H1 (cell line): ENCODE measurements around the gene SOX4. TPM values are rescaled to one million over a fixed set of nuclear protein-coding genes. Genes with fewer than 3 reads are reported as not detected.

ENCODE experiments used
- KDM5A ChIP-seq: fragments of 200-600 bp; IDR thresholded peaks from 2 replicates; pipeline ENCODE4 v1.7.1; 2012; ENCODE audit warnings: mild to moderate bottlenecking, low read length, inconsistent platforms, mixed read lengths
- SP4 ChIP-seq: IDR thresholded peaks from 2 replicates; pipeline ENCODE4 v1.6.1; 2012; ENCODE audit warnings: low read length, inconsistent platforms
- TCF12 ChIP-seq: IDR thresholded peaks from 2 replicates; pipeline ENCODE4 v1.6.1; 2011; ENCODE audit warnings: low read depth, mild to moderate bottlenecking, low read length
- TEAD4 ChIP-seq: IDR thresholded peaks from 2 replicates; pipeline ENCODE4 v1.6.1; 2012; ENCODE audit warnings: low read depth, low read length, inconsistent platforms, mixed read lengths
- polyA plus RNA-seq, 7 experiments: library from polyadenylated mRNA; depleted of rRNA in 3 of 7; stranded (reverse) in 5 of 7; unstranded in 2 of 7; fragments of >200 nt in 5 of 7; fragments of 200-250 nt in 2 of 7; gene quantifications; 1 replicate in 5 of 7; 2 replicates in 1 of 7; 4 replicates in 1 of 7; pipeline versions ENCODE4 v1.2.1 to v1.2.3, GENCODE V29; 2011 to 2013; ENCODE audit warnings: missing spikeins in 2 of 7, mixed read lengths in 2 of 7
- total RNA-seq: library from RNA; stranded (reverse); fragmentation: NEBNext Ultra II Directional; extraction: Animal tissue kit (Norgen Biotek cat#: 25700); gene quantifications from 2 replicates; pipeline ENCODE4 v1.2.1, GENCODE V29; 2021

SOX4 gene
- total and polyA plus RNA-seq, 2 of the 8 experiments (the other 6 are each of a cell fraction or from before 2014, with no cell fraction given): 14.1 to 169 TPM

- no peak for TF ChIP-seq KDM5A
- no peak for TF ChIP-seq SP4
- TF ChIP-seq TCF12: no peak
- TF ChIP-seq TEAD4: no peak
These were observed 36.4 kb upstream of the SOX4 start (continued) for GRCh38 chr6:21556968-21557721.
